Activated naive CD8-positive, alpha-beta T cell treated with anti-CD3 and anti-CD28 coated beads for 36 hours (primary cell): ENCODE results near the gene FGF12. TPM values are rescaled to one million over a fixed set of nuclear protein-coding genes. Genes with fewer than 3 reads are reported as not detected.
A peak's percentile ranks its signal among the peaks of the same experiment; 100 is the strongest.

Experiments
- DNase-seq: peaks from one replicate; pipeline ENCODE4 v3.0.0; 2021
- H3K27ac Mint-ChIP-seq: one replicate; pipeline ENCODE4 v1.8.0; 2022; ENCODE audit warnings: mild to moderate bottlenecking, moderate library complexity, mixed read lengths
- H3K27me3 Mint-ChIP-seq: one replicate; pipeline ENCODE4 v1.8.0; 2022; ENCODE audit warnings: mild to moderate bottlenecking, mixed read lengths
- H3K36me3 Mint-ChIP-seq: one replicate; pipeline ENCODE4 v1.8.0; 2021; ENCODE audit warnings: mild to moderate bottlenecking, mixed read lengths
- H3K4me1 Mint-ChIP-seq: one replicate; pipeline ENCODE4 v1.8.0; 2021; ENCODE audit warnings: mixed read lengths
- H3K4me3 Mint-ChIP-seq: one replicate; pipeline ENCODE4 v1.8.0; 2022; ENCODE audit warnings: mild to moderate bottlenecking, moderate library complexity, mixed read lengths
- H3K9me3 Mint-ChIP-seq: one replicate; pipeline ENCODE4 v1.8.0; 2022; ENCODE audit warnings: mixed read lengths
- total RNA-seq, 2 experiments: library from RNA; stranded (reverse); gene quantifications; one replicate each; pipeline ENCODE4 v1.2.3, GENCODE V29; 2021

FGF12 gene
- total RNA-seq, 2 experiments from 2014 or later, result not detected

- no peaks in the 10 kb centered on the region for H3K9me3 Mint-ChIP-seq
- no peak overlapping the region for H3K4me3 Mint-ChIP-seq
- DNase-seq, result no peak
- no peaks in the 10 kb centered on the region for H3K4me1 Mint-ChIP-seq
- H3K27ac Mint-ChIP-seq, result no peak overlapping the region
- H3K36me3 Mint-ChIP-seq, result no peaks in the 10 kb centered on the region
- peaks cover 28% of the 10 kb centered on the region for H3K27me3 Mint-ChIP-seq
Observed at GRCh38 chr3:192445770-192446644, 281.3 kb downstream of the FGF12 start.

GRCh38 chr3:192444791-192445106, 282.6 kb downstream of the FGF12 start:
- Mint-ChIP-seq H3K9me3 (no peaks in the 10 kb centered on the region), H3K36me3 (no peaks in the 10 kb centered on the region), H3K27me3 (peaks cover 28% of the 10 kb centered on the region), H3K4me3 (no peak overlapping the region), H3K4me1 (no peaks in the 10 kb centered on the region), H3K27ac (no peak overlapping the region)
- DNase-seq, result no peak

- Mint-ChIP-seq H3K4me3 (no peak overlapping the region), H3K27ac (no peak overlapping the region), H3K4me1 (no peaks in the 10 kb centered on the region), H3K36me3 (no peaks in the 10 kb centered on the region), H3K9me3 (no peaks in the 10 kb centered on the region), H3K27me3 (peaks cover 28% of the 10 kb centered on the region)
- DNase-seq, result peak; percentile 35
Observed at GRCh38 chr3:192444096-192444790, 283.1 kb downstream of the FGF12 start.

- no peaks in the 10 kb centered on the region for H3K36me3 Mint-ChIP-seq
Observed at GRCh38 chr3:192435241-192435640, 292.1 kb downstream of the FGF12 start.

GRCh38 chr3:192434186-192434585, 293.2 kb downstream of the FGF12 start:
- Mint-ChIP-seq H3K9me3 (no peaks in the 10 kb centered on the region), H3K27me3 (peaks cover 8% of the 10 kb centered on the region), H3K4me1 (no peaks in the 10 kb centered on the region), H3K27ac (no peak overlapping the region), H3K36me3 (no peaks in the 10 kb centered on the region), H3K4me3 (no peak overlapping the region)
- no peak for DNase-seq

More at GRCh38 chr3:192435241-192435640, 292.1 kb downstream of the FGF12 start:
- Mint-ChIP-seq H3K27ac (no peak overlapping the region), H3K27me3 (peaks cover 8% of the 10 kb centered on the region), H3K4me1 (no peaks in the 10 kb centered on the region), H3K4me3 (no peak overlapping the region), H3K9me3 (no peaks in the 10 kb centered on the region)
- no peak for DNase-seq

- Mint-ChIP-seq H3K9me3 (no peaks in the 10 kb centered on the region), H3K27me3 (peaks cover 8% of the 10 kb centered on the region), H3K4me3 (no peak overlapping the region), H3K27ac (no peak overlapping the region), H3K4me1 (no peaks in the 10 kb centered on the region), H3K36me3 (no peaks in the 10 kb centered on the region)
- DNase-seq, result no peak
Observed at GRCh38 chr3:192433704-192434103, 293.6 kb downstream of the FGF12 start.

- DNase-seq, result no peak
- H3K9me3 Mint-ChIP-seq, result peaks cover 1% of the 10 kb centered on the region
- no peaks in the 10 kb centered on the region for H3K36me3 Mint-ChIP-seq
- H3K27ac Mint-ChIP-seq, result no peak overlapping the region
- H3K27me3 Mint-ChIP-seq, result peaks cover 5% of the 10 kb centered on the region
- H3K4me1 Mint-ChIP-seq, result no peaks in the 10 kb centered on the region
- H3K4me3 Mint-ChIP-seq, result no peak overlapping the region
Observed at GRCh38 chr3:192422997-192423342, 304.4 kb downstream of the FGF12 start.

GRCh38 chr3:192422321-192422996, 304.9 kb downstream of the FGF12 start:
- Mint-ChIP-seq H3K9me3 (peaks cover 1% of the 10 kb centered on the region), H3K4me1 (no peaks in the 10 kb centered on the region), H3K36me3 (no peaks in the 10 kb centered on the region), H3K27me3 (peaks cover 9% of the 10 kb centered on the region), H3K27ac (no peak overlapping the region), H3K4me3 (no peak overlapping the region)
- DNase-seq, result no peak

GRCh38 chr3:192419312-192419711, 308.0 kb downstream of the FGF12 start:
- Mint-ChIP-seq H3K4me3 (no peak overlapping the region), H3K36me3 (no peaks in the 10 kb centered on the region), H3K27me3 (peaks cover 9% of the 10 kb centered on the region), H3K4me1 (no peaks in the 10 kb centered on the region), H3K9me3 (peaks cover 1% of the 10 kb centered on the region), H3K27ac (no peak overlapping the region)
- DNase-seq, result no peak

- DNase-seq, result no peak
- Mint-ChIP-seq H3K9me3 (peaks cover 1% of the 10 kb centered on the region), H3K27me3 (peaks cover 14% of the 10 kb centered on the region), H3K27ac (no peak overlapping the region), H3K36me3 (no peaks in the 10 kb centered on the region), H3K4me1 (no peaks in the 10 kb centered on the region), H3K4me3 (no peak overlapping the region)
Observed at GRCh38 chr3:192417559-192418055, 309.7 kb downstream of the FGF12 start.

GRCh38 chr3:192417017-192417416, 310.3 kb downstream of the FGF12 start:
- no peaks in the 10 kb centered on the region for H3K36me3 Mint-ChIP-seq
- H3K4me3 Mint-ChIP-seq, result no peak overlapping the region
- H3K9me3 Mint-ChIP-seq, result peaks cover 1% of the 10 kb centered on the region

GRCh38 chr3:192413461-192413860, 313.9 kb downstream of the FGF12 start:
- DNase-seq, result no peak
- Mint-ChIP-seq H3K36me3 (no peaks in the 10 kb centered on the region), H3K4me3 (no peak overlapping the region), H3K4me1 (peaks cover 2% of the 10 kb centered on the region), H3K27ac (no peak overlapping the region), H3K27me3 (peaks cover 42% of the 10 kb centered on the region), H3K9me3 (peaks cover 1% of the 10 kb centered on the region)

More at GRCh38 chr3:192417017-192417416, 310.3 kb downstream of the FGF12 start:
- Mint-ChIP-seq H3K4me1 (no peaks in the 10 kb centered on the region), H3K27me3 (peaks cover 18% of the 10 kb centered on the region), H3K27ac (no peak overlapping the region)
- no peak for DNase-seq

- H3K27ac Mint-ChIP-seq, result no peak overlapping the region
- H3K4me1 Mint-ChIP-seq, result peaks cover 2% of the 10 kb centered on the region
- no peak for DNase-seq
- peaks cover 64% of the 10 kb centered on the region for H3K27me3 Mint-ChIP-seq
- peaks cover 2% of the 10 kb centered on the region for H3K9me3 Mint-ChIP-seq
- no peak overlapping the region for H3K4me3 Mint-ChIP-seq
- no peaks in the 10 kb centered on the region for H3K36me3 Mint-ChIP-seq
Observed at GRCh38 chr3:192410684-192410960, 316.7 kb downstream of the FGF12 start.

- H3K36me3 Mint-ChIP-seq, result no peaks in the 10 kb centered on the region
- H3K27ac Mint-ChIP-seq, result no peak overlapping the region
- peaks cover 2% of the 10 kb centered on the region for H3K9me3 Mint-ChIP-seq
- DNase-seq, result no peak
- H3K27me3 Mint-ChIP-seq, result peaks cover 64% of the 10 kb centered on the region
- peaks cover 2% of the 10 kb centered on the region for H3K4me1 Mint-ChIP-seq
- no peak overlapping the region for H3K4me3 Mint-ChIP-seq
Observed at GRCh38 chr3:192409838-192410683, 317.3 kb downstream of the FGF12 start.
